B cell (primary cell): Measurements from ENCODE around the gene KCNQ1OT1. TPM values are rescaled to one million over a fixed set of nuclear protein-coding genes. Genes with fewer than 3 reads are reported as not detected.

Experiments
- ATAC-seq: fragments of 200-7000 bp; cut with Tn5 transposase; one replicate; pipeline ENCODE4 v1.10.0; 2021; ENCODE audit warnings: low read depth, mild to moderate bottlenecking, moderate number of reproducible peaks, moderate library complexity
- CTCF ChIA-PET: fragments of 350-600 bp; sonication (Branson Sonifier 250); formaldehyde crosslinking; loops from one replicate; lab custom pipeline; 2021; ENCODE audit warnings: antibody characterized with exemption, inconsistent platforms; lab: Charles Lee
- POLR2A ChIA-PET: fragments of 350-600 bp; sonication (Branson Sonifier 250); formaldehyde crosslinking; loops from one replicate; lab custom pipeline; 2021; ENCODE audit warnings: antibody characterized with exemption; lab: Charles Lee
- DNase-seq: peaks from one replicate; pipeline ENCODE4 v3.0.0; 2013
- H2AFZ ChIP-seq: 2 replicates; pipeline ENCODE4 v1.6.1; 2012; ENCODE audit warnings: mild to moderate bottlenecking, low read depth, low read length; ENCODE audit not compliant: insufficient read depth, poor library complexity, severe bottlenecking
- H3K27ac ChIP-seq, 2 donors: 1 replicate in 1 of 2; 2 replicates in 1 of 2; pipeline ENCODE4 v1.5.1; 2012 to 2013; ENCODE audit warnings: low read length in 2 of 2, mild to moderate bottlenecking in 2 of 2, moderate library complexity in 1 of 2
- H3K27me3 ChIP-seq, 4 experiments: fragments of 200-600 bp in 1 of 4; sonication (generic) in 1 of 4; replicated peaks in 1 of 4; 1 replicate in 2 of 4; 2 replicates in 2 of 4; pipeline versions ENCODE4 v1.6.1 to v1.7.0; 2013 to 2016; ENCODE audit warnings: low read length in 3 of 4, mild to moderate bottlenecking in 2 of 4, mixed read lengths in 1 of 4, moderate library complexity in 1 of 4; ENCODE audit not compliant: insufficient read depth in 4 of 4, control insufficient read depth in 3 of 4; ENCODE audit errors: control extremely low read depth in 1 of 4
- H3K36me3 ChIP-seq, 2 experiments: replicated peaks in 1 of 2; 1 replicate in 1 of 2; 2 replicates in 1 of 2; pipeline versions ENCODE4 v1.6.1 to v1.7.1; 2013; ENCODE audit warnings: low read length in 1 of 2; ENCODE audit not compliant: insufficient read depth in 2 of 2, control insufficient read depth in 1 of 2; ENCODE audit errors: control extremely low read depth in 1 of 2, extremely low read depth in 1 of 2
- H3K4me1 ChIP-seq, 2 donors: fragments of 200-600 bp in 1 of 2; sonication (generic) in 1 of 2; 1 replicate in 1 of 2; 2 replicates in 1 of 2; pipeline versions ENCODE4 v1.5.1 to v1.6.1; 2013 to 2017; ENCODE audit warnings: low read length in 2 of 2; ENCODE audit not compliant: control insufficient read depth in 2 of 2, insufficient read depth in 2 of 2
- H3K4me2 ChIP-seq: replicated peaks from 2 replicates; pipeline ENCODE3; 2012; ENCODE audit warnings: mild to moderate bottlenecking, low read depth, low read length; ENCODE audit not compliant: poor library complexity, severe bottlenecking
- H3K4me3 ChIP-seq, 5 experiments: fragments of 200-600 bp in 1 of 5; sonication (generic) in 1 of 5; 1 replicate in 3 of 5; 2 replicates in 2 of 5; pipeline versions ENCODE4 v1.5.1 to v1.7.0; 2011 to 2016; ENCODE audit warnings: low read length in 4 of 5, mild to moderate bottlenecking in 4 of 5, low read depth in 2 of 5, control low read depth in 1 of 5, moderate library complexity in 1 of 5; ENCODE audit not compliant: insufficient read depth in 1 of 5; ENCODE audit errors: control extremely low read depth in 1 of 5, extremely low read depth in 1 of 5
- H3K79me2 ChIP-seq: fragments of 200-600 bp; sonication (generic); one replicate; pipeline ENCODE4 v1.6.0; 2016; ENCODE audit warnings: low read length; ENCODE audit not compliant: control insufficient read depth, insufficient read depth
- H3K9ac ChIP-seq: fragments of 200-600 bp; sonication (generic); 2 replicates; pipeline ENCODE4 v1.6.1; 2017; ENCODE audit warnings: mild to moderate bottlenecking, low read length, moderate library complexity
- H3K9me3 ChIP-seq, 3 donors: one replicate each; pipeline versions ENCODE4 v1.6.1 to v1.7.1; 2013; ENCODE audit warnings: low read length in 2 of 3; ENCODE audit not compliant: control insufficient read depth in 2 of 3, insufficient read depth in 1 of 3; ENCODE audit errors: control extremely low read depth in 1 of 3
- H4K20me1 ChIP-seq: 2 replicates; pipeline ENCODE4 v1.6.0; 2012; ENCODE audit warnings: mild to moderate bottlenecking, low read length; ENCODE audit not compliant: insufficient read depth, control insufficient read depth, poor library complexity, severe bottlenecking
- H3K27ac Mint-ChIP-seq: one replicate; pipeline ENCODE4 v1.8.0; 2021; ENCODE audit warnings: mixed read lengths
- H3K27me3 Mint-ChIP-seq: one replicate; pipeline ENCODE4 v1.8.0; 2021; ENCODE audit warnings: mixed read lengths
- H3K4me1 Mint-ChIP-seq: one replicate; pipeline ENCODE4 v1.8.0; 2021; ENCODE audit warnings: mixed read lengths
- H3K4me3 Mint-ChIP-seq: one replicate; pipeline ENCODE4 v1.8.0; 2021; ENCODE audit warnings: mixed read lengths
- H3K9me3 Mint-ChIP-seq: one replicate; pipeline ENCODE4 v1.8.0; 2022; ENCODE audit warnings: mixed read lengths; ENCODE audit not compliant: insufficient read depth
- CTCF ChIP-seq: fragments of 200-600 bp; IDR thresholded peaks from one replicate; pipeline ENCODE4 v1.8.0; 2022; ENCODE audit warnings: antibody characterized with exemption, mild to moderate bottlenecking
- EZH2 ChIP-seq: IDR thresholded peaks from 2 replicates; pipeline ENCODE4 v1.6.1; 2012; ENCODE audit warnings: borderline replicate concordance, low read depth, mild to moderate bottlenecking, moderate library complexity, low read length; ENCODE audit not compliant: insufficient read depth, poor library complexity, severe bottlenecking
- WGBS: methylation state at CpG from one replicate; pipeline ENCODE4 v1.1.5; 2013; ENCODE audit warnings: missing lambda C conversion rate; ENCODE audit not compliant: insufficient coverage; 5-methylcytosine and 5-hydroxymethylcytosine counted together
- intact Hi-C: fragments of 100-400 bp; cut with micrococcal nuclease; formaldehyde crosslinking; loops from one replicate; pipeline ENCODE4 v1.10.0; 2022
- polyA plus RNA-seq: library from polyadenylated mRNA; depleted of rRNA; stranded (reverse); fragments of >200 nt; gene quantifications from 2 replicates; pipeline ENCODE4 v1.2.3, GENCODE V29; 2012
- total RNA-seq, 2 donors: library from RNA; stranded (reverse); fragments of 120-200 nt in 1 of 2; gene quantifications; 1 replicate in 1 of 2; 2 replicates in 1 of 2; pipeline versions ENCODE4 v1.2.3 to v1.2.4, GENCODE V29; 2013 to 2022

The KCNQ1OT1 gene
- total and polyA plus RNA-seq, 2 donors (not counting 1 experiment from before 2014, with no cell fraction given) = 0.03 to 0.89 TPM

- Histone ChIP-seq H3K79me2 (no peaks in the 10 kb centered on the region), H3K4me3 (no peak overlapping the region), H3K9ac (no peak overlapping the region), H3K27ac (no peak overlapping the region), H3K9me3 (peaks cover 0 to 2% (median 0%) of the 10 kb centered on the region in 3 donors), H3K27me3 (peaks cover 0 to 2% (median 0%) of the 10 kb centered on the region in 4 experiments), H2AFZ (no peak overlapping the region), H3K36me3 (peaks cover 0 to 3% of the 10 kb centered on the region in 2 experiments), H3K4me2 (no peak overlapping the region), H4K20me1 (no peaks in the 10 kb centered on the region), H3K4me1 (no peaks in the 10 kb centered on the region)
- ChIA-PET CTCF (no interaction called here), POLR2A (no interaction called here)
- DNase-seq = no peak
- 80% methylated on average over 20 of the region's 22 CpGs for WGBS
- Mint-ChIP-seq H3K27me3 (no peaks in the 10 kb centered on the region), H3K27ac (no peak overlapping the region), H3K4me1 (no peaks in the 10 kb centered on the region), H3K4me3 (no peak overlapping the region), H3K9me3 (no peaks in the 10 kb centered on the region)
- intact Hi-C loops = no loop called here
- ATAC-seq = no peak
- TF ChIP-seq CTCF (no peak), EZH2 (no peak)
Measured at GRCh38 chr11:2717561-2718325, 17.9 kb upstream of the KCNQ1OT1 start.

DNA sequence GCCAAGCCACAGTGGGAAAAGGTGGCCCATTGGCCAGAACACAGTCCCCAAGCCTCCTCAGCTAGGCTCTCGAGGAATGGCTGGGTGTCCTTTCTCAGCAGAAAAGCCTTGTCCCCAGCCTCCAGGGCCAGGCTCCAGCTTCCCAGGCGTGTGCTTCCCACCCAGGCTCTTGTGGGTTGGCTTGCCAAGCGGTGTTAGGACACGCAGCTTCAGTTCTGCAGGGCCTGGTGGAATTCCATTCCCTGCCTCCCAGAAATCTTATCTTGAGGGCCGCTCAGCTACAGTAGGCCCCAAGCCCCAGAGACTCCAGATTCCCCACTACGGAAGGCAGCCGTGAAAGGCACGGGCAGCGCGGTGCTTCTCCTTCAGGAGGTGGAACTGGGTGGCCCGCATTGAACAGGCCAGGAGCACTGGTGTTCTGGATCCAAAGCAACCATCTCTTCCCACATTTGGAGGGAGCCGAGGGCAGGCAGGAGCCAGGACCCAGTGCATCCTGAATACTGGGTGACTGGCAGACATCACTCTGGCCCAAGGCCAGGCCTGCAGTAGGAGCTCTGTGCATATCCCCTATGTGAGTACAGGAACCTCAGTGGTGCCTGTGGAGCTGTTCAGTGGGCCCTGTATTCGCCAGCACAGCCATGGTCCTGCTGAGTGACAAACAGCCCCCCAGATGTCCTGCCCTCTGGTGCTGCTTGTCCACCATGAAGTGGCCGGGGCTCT lies 16.7 kb upstream of the KCNQ1OT1 start:
- CTCF ChIA-PET = no interaction called here
- no peaks in the 10 kb centered on the region for H4K20me1 ChIP-seq
- 92% methylated on average over 13 of the region's 14 CpGs for WGBS

More for the DNA sequence above, 16.7 kb upstream of the KCNQ1OT1 start:
- no peak overlapping the region for H3K4me3 Mint-ChIP-seq
- Histone ChIP-seq H3K27ac (no peak overlapping the region), H3K4me2 (no peak overlapping the region), H3K27me3 (peaks cover 0 to 2% (median 0%) of the 10 kb centered on the region in 4 experiments), H3K4me1 (no peaks in the 10 kb centered on the region), H2AFZ (no peak overlapping the region), H3K79me2 (no peaks in the 10 kb centered on the region), H3K36me3 (peaks cover 0 to 3% of the 10 kb centered on the region in 2 experiments), H3K9me3 (peaks cover 0 to 2% (median 0%) of the 10 kb centered on the region in 3 donors), H3K9ac (no peak overlapping the region), H3K4me3 (no peak overlapping the region)
- DNase-seq = no peak
- no peak for ATAC-seq
- H3K27me3 Mint-ChIP-seq = no peaks in the 10 kb centered on the region
- H3K9me3 Mint-ChIP-seq = no peaks in the 10 kb centered on the region
- no peak overlapping the region for H3K27ac Mint-ChIP-seq
- POLR2A ChIA-PET = no interaction called here
- no peak for TF ChIP-seq EZH2
- no peaks in the 10 kb centered on the region for H3K4me1 Mint-ChIP-seq
- intact Hi-C loops = no loop called here
